ENCODE measurements around the gene GGT1.
"Not testable (repeated sequence)": the region's sequence is repeated elsewhere in the genome, so short reads cannot be mapped to it uniquely, and the experiment has no call there.

GGT1 gene

GRCh38 chr22:24595863-24596262 is 7.1 kb upstream of the GGT1 start:
- DNase-seq (ENCODE audit: extremely low read depth in 1 of 2, low read depth in 1 of 2): no peak

- not testable (repeated sequence) for DNase-seq (ENCODE audit: extremely low read depth in 1 of 2, low read depth in 1 of 2)
These were observed 5.9 kb upstream of the GGT1 start for GRCh38 chr22:24597076-24597475.

GRCh38 chr22:24599514-24599913 is 3.5 kb upstream of the GGT1 start:
- no peak for DNase-seq (ENCODE audit: extremely low read depth in 1 of 2, low read depth in 1 of 2)

- not testable (repeated sequence) for DNase-seq (ENCODE audit: extremely low read depth in 1 of 2, low read depth in 1 of 2)
These were observed 2.9 kb upstream of the GGT1 start for GRCh38 chr22:24599958-24600715.

- DNase-seq (ENCODE audit: extremely low read depth in 1 of 2, low read depth in 1 of 2): no peak
These were observed 1.5 kb upstream of the GGT1 start for GRCh38 chr22:24601217-24602104.

GRCh38 chr22:24602105-24602749 is 766 bp upstream of the GGT1 start:
- DNase-seq (ENCODE audit: extremely low read depth in 1 of 2, low read depth in 1 of 2): not testable (repeated sequence)

GRCh38 chr22:24603770-24604629 is 1.0 kb downstream of the GGT1 start:
- not testable (repeated sequence) for DNase-seq (ENCODE audit: extremely low read depth in 1 of 2, low read depth in 1 of 2)

- not testable (repeated sequence) for DNase-seq (ENCODE audit: extremely low read depth in 1 of 2, low read depth in 1 of 2)
These were observed 3.3 kb downstream of the GGT1 start for GRCh38 chr22:24606340-24606739.

GRCh38 chr22:24607429-24607983 is 4.5 kb downstream of the GGT1 start:
- DNase-seq (ENCODE audit: extremely low read depth in 1 of 2, low read depth in 1 of 2): not testable (repeated sequence)

- DNase-seq (ENCODE audit: extremely low read depth in 1 of 2, low read depth in 1 of 2): not testable (repeated sequence)
These were observed 5.3 kb downstream of the GGT1 start for GRCh38 chr22:24608327-24608726.

GRCh38 chr22:24609888-24610287 is 6.9 kb downstream of the GGT1 start:
- not testable (repeated sequence) for DNase-seq (ENCODE audit: extremely low read depth in 1 of 2, low read depth in 1 of 2)

- not testable (repeated sequence) for DNase-seq (ENCODE audit: extremely low read depth in 1 of 2, low read depth in 1 of 2)
These were observed 11.8 kb downstream of the GGT1 start for GRCh38 chr22:24614794-24615193.

- DNase-seq (ENCODE audit: extremely low read depth in 1 of 2, low read depth in 1 of 2): not testable (repeated sequence)
These were observed 18.3 kb downstream of the GGT1 start for GRCh38 chr22:24621244-24621643.

- not testable (repeated sequence) for DNase-seq (ENCODE audit: extremely low read depth in 1 of 2, low read depth in 1 of 2)
These were observed 19.6 kb downstream of the GGT1 start for GRCh38 chr22:24622596-24622995.

- DNase-seq (ENCODE audit: extremely low read depth in 1 of 2, low read depth in 1 of 2): not testable (repeated sequence)
These were observed 24.9 kb downstream of the GGT1 start for GRCh38 chr22:24627911-24628310.

- DNase-seq (ENCODE audit: extremely low read depth in 1 of 2, low read depth in 1 of 2): not testable (repeated sequence)
These were observed 26.1 kb downstream of the GGT1 start for GRCh38 chr22:24629069-24629468.

- not testable (repeated sequence) for DNase-seq (ENCODE audit: extremely low read depth in 1 of 2, low read depth in 1 of 2)
These were observed 27.9 kb downstream of the GGT1 start for GRCh38 chr22:24630812-24631427.

- not testable (repeated sequence) for DNase-seq (ENCODE audit: extremely low read depth in 1 of 2, low read depth in 1 of 2)
These were observed 28.6 kb downstream of the GGT1 start for GRCh38 chr22:24631430-24632122.

- not testable (repeated sequence) for DNase-seq (ENCODE audit: extremely low read depth in 1 of 2, low read depth in 1 of 2)
These were observed 29.6 kb downstream of the GGT1 start for GRCh38 chr22:24632642-24633041.

Measured in activated CD8-positive, alpha-beta memory T cell treated with anti-CD3 and anti-CD28 coated beads for 1 hour (primary cell).